K562 (cell line): ENCODE data around the gene KMT2D. TPM values are rescaled to one million over a fixed set of nuclear protein-coding genes. Genes with fewer than 3 reads are reported as not detected.
A peak's percentile ranks its signal among the peaks of the same experiment; 100 is the strongest.

Experiments used
- BRCA1 ChIP-seq, 2 experiments: fragments of 450-650 bp in 1 of 2; sonication (generic) in 1 of 2; formaldehyde crosslinking in 1 of 2; IDR thresholded peaks; 2 replicates each; pipeline versions ENCODE4 v1.5.0 to v1.6.1; 2017 to 2020; ENCODE audit warnings: mild to moderate bottlenecking in 1 of 2, missing genetic modification reagents in 1 of 2
- CBFA2T3 ChIP-seq: fragments of 450-650 bp; IDR thresholded peaks from 2 replicates; pipeline ENCODE4 v1.6.1; 2017
- CBX3 ChIP-seq, 2 experiments: IDR thresholded peaks; 1 replicate in 1 of 2; 2 replicates in 1 of 2; pipeline ENCODE4 v1.6.1; 2012; ENCODE audit warnings: inconsistent platforms in 2 of 2, low read length in 2 of 2, borderline replicate concordance in 1 of 2, control low read depth in 1 of 2
- CC2D1A ChIP-seq: fragments of 450-650 bp; IDR thresholded peaks from 2 replicates; pipeline ENCODE4 v1.6.1; 2017; ENCODE audit warnings: mild to moderate bottlenecking
- E2F8 ChIP-seq: fragments of 450-650 bp; IDR thresholded peaks from 2 replicates; pipeline ENCODE4 v1.7.1; 2018; ENCODE audit warnings: mild to moderate bottlenecking, low read depth; ENCODE audit not compliant: partially characterized antibody
- ESRRA ChIP-seq: fragments of 450-650 bp; IDR thresholded peaks from 2 replicates; pipeline ENCODE4 v1.6.1; 2014; ENCODE audit warnings: low read depth, mild to moderate bottlenecking, moderate library complexity, borderline replicate concordance
- GABPB1 ChIP-seq: sonication (generic); formaldehyde crosslinking; IDR thresholded peaks from 2 replicates; pipeline ENCODE4 v1.8.0; 2022; ENCODE audit warnings: mild to moderate bottlenecking, missing genetic modification reagents
- HDAC2 ChIP-seq: fragments of 450-650 bp; IDR thresholded peaks from 2 replicates; pipeline ENCODE4 v1.6.1; 2016; ENCODE audit warnings: mild to moderate bottlenecking
- KHSRP ChIP-seq: fragments of 450-650 bp; IDR thresholded peaks from 2 replicates; pipeline ENCODE4 v1.6.1; 2017
- NCOA2 ChIP-seq, 2 experiments: fragments of 450-650 bp; IDR thresholded peaks; 2 replicates each; pipeline ENCODE4 v1.6.1; 2018; ENCODE audit warnings: mild to moderate bottlenecking in 2 of 2, moderate library complexity in 1 of 2; ENCODE audit not compliant: partially characterized antibody in 2 of 2
- NR4A1 ChIP-seq, 2 experiments: fragments of 250-450 bp in 1 of 2; fragments of 450-650 bp in 1 of 2; sonication (Bioruptor Pico) in 1 of 2; IDR thresholded peaks; 2 replicates each; pipeline versions ENCODE4 v1.4.0 to v1.6.1; 2016 to 2020; ENCODE audit warnings: mild to moderate bottlenecking in 2 of 2, missing compliant biosample characterization in 1 of 2, missing genetic modification characterization in 1 of 2, moderate library complexity in 1 of 2
- SP1 ChIP-seq: sonication (generic); formaldehyde crosslinking; IDR thresholded peaks from 2 replicates; pipeline ENCODE4 v1.8.1; 2022; ENCODE audit warnings: mild to moderate bottlenecking, missing genetic modification reagents
- SRF ChIP-seq, 2 experiments: fragments of 250-450, 450-650 bp in 1 of 2; sonication (Bioruptor Pico) in 1 of 2; sonication (generic) in 1 of 2; formaldehyde crosslinking; IDR thresholded peaks; 2 replicates each; pipeline versions ENCODE4 v1.5.0 to v1.5.1; 2020 to 2022; ENCODE audit warnings: mild to moderate bottlenecking in 1 of 2, missing genetic modification reagents in 1 of 2
- TAF9B ChIP-seq: fragments of 450-650 bp; IDR thresholded peaks from 2 replicates; pipeline ENCODE4 v1.6.1; 2018; ENCODE audit warnings: mild to moderate bottlenecking; ENCODE audit not compliant: partially characterized antibody
- XRCC5 ChIP-seq: fragments of 200-400 bp; formaldehyde crosslinking; IDR thresholded peaks from 2 replicates; pipeline ENCODE4 v1.6.1; 2017; ENCODE audit warnings: low read depth, mild to moderate bottlenecking, low read length
- ZNF175 ChIP-seq: fragments of 200-800 bp; sonication (Bioruptor generic); IDR thresholded peaks from 2 replicates; pipeline ENCODE4 v1.6.1; 2016; ENCODE audit warnings: low read depth, mild to moderate bottlenecking, missing genetic modification characterization, missing compliant biosample characterization
- ZNF764 ChIP-seq: fragments of 250-450 bp; sonication (Bioruptor Pico); IDR thresholded peaks from 2 replicates; pipeline ENCODE4 v1.4.0; 2020; ENCODE audit warnings: low read depth, mild to moderate bottlenecking, moderate library complexity
- polyA plus RNA-seq, 8 experiments: library from polyadenylated mRNA; depleted of rRNA in 4 of 8; stranded (reverse) in 5 of 8; unstranded in 3 of 8; fragments of >200 nt; fragmentation: Nextera tagmentation in 2 of 8; fragmentation: Illumina TruSeq in 1 of 8; extraction: Ambion mirVana in 2 of 8; extraction: Trizol in 1 of 8; gene quantifications; 2 replicates each; pipeline versions ENCODE4 v1.2.1 to v1.2.3, GENCODE V29; 2011 to 2014; ENCODE audit warnings: inconsistent platforms in 1 of 8, missing spikeins in 1 of 8
- total RNA-seq, 7 experiments: library from RNA; depleted of rRNA in 6 of 7; stranded (reverse); fragments of >200 nt in 6 of 7; fragmentation: Illumina TruSeq in 2 of 7; extraction: Trizol in 2 of 7; gene quantifications; 2 replicates each; pipeline versions ENCODE4 v1.2.1 to v1.2.3, GENCODE V29; 2011 to 2021; ENCODE audit warnings: low replicate concordance in 1 of 7
- TF ChIP-seq, protein P1 (sequence below): fragments of 150-350 bp; IDR thresholded peaks from 2 replicates; pipeline ENCODE4 v1.6.1; 2014; ENCODE audit warnings: low read depth, mild to moderate bottlenecking, low read length, borderline replicate concordance
- TF ChIP-seq, protein P2 (sequence below): fragments of 250-450 bp; sonication (Bioruptor Pico); IDR thresholded peaks from 2 replicates; pipeline ENCODE4 v1.5.0; 2021; ENCODE audit warnings: mild to moderate bottlenecking, borderline replicate concordance

Gene KMT2D
- total and polyA plus RNA-seq, 9 of the 15 experiments (the other 6 are each of a cell fraction or from before 2014, with no cell fraction given): 0.22 to 93.7 (median 13.7) TPM

DNA sequence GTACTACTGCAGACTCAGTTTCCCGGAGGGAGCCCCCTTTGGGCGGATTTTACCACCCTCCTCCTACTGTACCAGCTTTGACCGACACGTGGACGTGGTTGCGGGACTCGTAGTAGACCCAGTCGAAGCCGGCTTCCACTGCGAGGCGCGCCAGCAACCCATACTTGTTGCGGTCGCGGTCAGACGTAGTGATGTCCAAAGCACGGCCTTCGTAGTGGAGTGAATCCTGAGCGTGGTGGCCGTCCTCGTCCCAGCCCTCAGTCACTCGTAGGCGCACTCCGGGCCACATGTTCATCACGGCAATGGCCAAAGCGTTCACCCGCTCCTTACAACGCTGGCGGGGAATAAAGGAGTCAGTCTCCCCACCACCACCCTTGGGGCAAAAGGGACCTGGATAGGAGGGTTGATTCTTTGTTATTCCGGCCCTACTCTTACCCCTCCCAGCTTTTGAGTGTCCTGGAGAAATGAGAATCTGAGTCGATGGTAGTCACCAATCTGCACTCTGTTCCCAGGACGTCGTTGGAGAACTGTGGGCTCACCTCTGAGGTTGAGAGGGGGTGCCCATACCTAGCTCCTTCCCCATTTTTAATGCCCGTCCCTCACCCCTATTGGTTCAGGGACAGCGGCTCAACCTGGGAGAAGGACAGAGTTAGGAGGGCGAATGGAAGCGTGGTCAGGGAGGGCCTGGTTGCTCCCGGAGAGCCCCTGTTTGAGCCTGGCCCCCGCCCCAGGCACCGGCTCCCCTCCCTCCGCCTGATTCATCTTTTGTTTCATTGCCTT lies 30.7 kb upstream of the KMT2D start (continued):
- TF ChIP-seq, protein P1, sequence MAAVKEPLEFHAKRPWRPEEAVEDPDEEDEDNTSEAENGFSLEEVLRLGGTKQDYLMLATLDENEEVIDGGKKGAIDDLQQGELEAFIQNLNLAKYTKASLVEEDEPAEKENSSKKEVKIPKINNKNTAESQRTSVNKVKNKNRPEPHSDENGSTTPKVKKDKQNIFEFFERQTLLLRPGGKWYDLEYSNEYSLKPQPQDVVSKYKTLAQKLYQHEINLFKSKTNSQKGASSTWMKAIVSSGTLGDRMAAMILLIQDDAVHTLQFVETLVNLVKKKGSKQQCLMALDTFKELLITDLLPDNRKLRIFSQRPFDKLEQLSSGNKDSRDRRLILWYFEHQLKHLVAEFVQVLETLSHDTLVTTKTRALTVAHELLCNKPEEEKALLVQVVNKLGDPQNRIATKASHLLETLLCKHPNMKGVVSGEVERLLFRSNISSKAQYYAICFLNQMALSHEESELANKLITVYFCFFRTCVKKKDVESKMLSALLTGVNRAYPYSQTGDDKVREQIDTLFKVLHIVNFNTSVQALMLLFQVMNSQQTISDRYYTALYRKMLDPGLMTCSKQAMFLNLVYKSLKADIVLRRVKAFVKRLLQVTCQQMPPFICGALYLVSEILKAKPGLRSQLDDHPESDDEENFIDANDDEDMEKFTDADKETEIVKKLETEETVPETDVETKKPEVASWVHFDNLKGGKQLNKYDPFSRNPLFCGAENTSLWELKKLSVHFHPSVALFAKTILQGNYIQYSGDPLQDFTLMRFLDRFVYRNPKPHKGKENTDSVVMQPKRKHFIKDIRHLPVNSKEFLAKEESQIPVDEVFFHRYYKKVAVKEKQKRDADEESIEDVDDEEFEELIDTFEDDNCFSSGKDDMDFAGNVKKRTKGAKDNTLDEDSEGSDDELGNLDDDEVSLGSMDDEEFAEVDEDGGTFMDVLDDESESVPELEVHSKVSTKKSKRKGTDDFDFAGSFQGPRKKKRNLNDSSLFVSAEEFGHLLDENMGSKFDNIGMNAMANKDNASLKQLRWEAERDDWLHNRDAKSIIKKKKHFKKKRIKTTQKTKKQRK: no peak
- TF ChIP-seq CC2D1A: no peak
- no peak for TF ChIP-seq NCOA2 (IDR thresholded peaks at IDR 0.05; ENCODE audit: partially characterized antibody in 2 of 2)
- no peak for TF ChIP-seq GABPB1
- TF ChIP-seq SP1 (CRISPR knock-in tag): no peak
- no peak for TF ChIP-seq ZNF175 (CRISPR knock-in tag)
- no peak for TF ChIP-seq ESRRA
- no peak for TF ChIP-seq XRCC5
- no peak for TF ChIP-seq CBFA2T3
- no peak for TF ChIP-seq HDAC2
- TF ChIP-seq, protein P2, sequence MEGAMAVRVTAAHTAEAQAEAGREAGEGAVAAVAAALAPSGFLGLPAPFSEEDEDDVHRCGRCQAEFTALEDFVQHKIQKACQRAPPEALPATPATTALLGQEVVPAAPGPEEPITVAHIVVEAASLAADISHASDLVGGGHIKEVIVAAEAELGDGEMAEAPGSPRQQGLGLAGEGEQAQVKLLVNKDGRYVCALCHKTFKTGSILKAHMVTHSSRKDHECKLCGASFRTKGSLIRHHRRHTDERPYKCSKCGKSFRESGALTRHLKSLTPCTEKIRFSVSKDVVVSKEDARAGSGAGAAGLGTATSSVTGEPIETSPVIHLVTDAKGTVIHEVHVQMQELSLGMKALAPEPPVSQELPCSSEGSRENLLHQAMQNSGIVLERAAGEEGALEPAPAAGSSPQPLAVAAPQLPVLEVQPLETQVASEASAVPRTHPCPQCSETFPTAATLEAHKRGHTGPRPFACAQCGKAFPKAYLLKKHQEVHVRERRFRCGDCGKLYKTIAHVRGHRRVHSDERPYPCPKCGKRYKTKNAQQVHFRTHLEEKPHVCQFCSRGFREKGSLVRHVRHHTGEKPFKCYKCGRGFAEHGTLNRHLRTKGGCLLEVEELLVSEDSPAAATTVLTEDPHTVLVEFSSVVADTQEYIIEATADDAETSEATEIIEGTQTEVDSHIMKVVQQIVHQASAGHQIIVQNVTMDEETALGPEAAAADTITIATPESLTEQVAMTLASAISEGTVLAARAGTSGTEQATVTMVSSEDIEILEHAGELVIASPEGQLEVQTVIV (CRISPR knock-in tag): no peak
- no peak for TF ChIP-seq ZNF764 (CRISPR knock-in tag)
- TF ChIP-seq TAF9B: no peak
- no peak for TF ChIP-seq CBX3 (IDR thresholded peaks at IDR 0.05; ENCODE audit: borderline replicate concordance in 1 of 2, low read length in 2 of 2)
- no peak for TF ChIP-seq NR4A1 (CRISPR knock-in tag; IDR thresholded peaks at IDR 0.05)
- TF ChIP-seq NR4A1 (tag; IDR thresholded peaks at IDR 0.05): 0 out of 2 replicates have a peak, but pooled peaks have one; percentile 20
- TF ChIP-seq E2F8: no peak
- no peak for TF ChIP-seq KHSRP
- TF ChIP-seq BRCA1 (IDR thresholded peaks at IDR 0.05): no peak
- no peak for TF ChIP-seq BRCA1 (CRISPR knock-in tag; IDR thresholded peaks at IDR 0.05)
- TF ChIP-seq SRF (CRISPR knock-in tag; IDR thresholded peaks at IDR 0.05): no peak
